ENCODE data around the gene YIPF2.

The YIPF2 gene

DNA sequence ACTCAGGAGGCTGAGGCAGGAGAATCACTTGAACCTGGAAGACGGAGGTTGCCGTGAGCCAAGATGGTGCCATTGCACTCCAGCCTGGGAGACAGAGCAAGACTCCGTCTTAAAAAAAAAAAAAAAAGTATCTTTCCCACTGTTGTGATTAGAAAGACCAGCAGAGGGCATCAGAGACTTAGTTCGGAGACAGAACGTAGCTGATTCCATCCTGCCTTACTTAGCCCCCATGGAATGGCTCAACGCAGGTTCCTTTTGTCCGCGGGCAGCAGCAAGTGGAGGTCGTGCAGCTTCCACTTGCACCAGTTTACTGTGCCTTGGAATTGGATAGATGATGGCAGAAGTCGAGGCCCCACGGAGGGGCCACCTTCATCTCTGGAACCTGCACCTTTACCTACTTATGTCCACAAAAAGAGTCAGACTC is 8.2 kb upstream of the YIPF2 start:
- no peak for DNase-seq

DNA sequence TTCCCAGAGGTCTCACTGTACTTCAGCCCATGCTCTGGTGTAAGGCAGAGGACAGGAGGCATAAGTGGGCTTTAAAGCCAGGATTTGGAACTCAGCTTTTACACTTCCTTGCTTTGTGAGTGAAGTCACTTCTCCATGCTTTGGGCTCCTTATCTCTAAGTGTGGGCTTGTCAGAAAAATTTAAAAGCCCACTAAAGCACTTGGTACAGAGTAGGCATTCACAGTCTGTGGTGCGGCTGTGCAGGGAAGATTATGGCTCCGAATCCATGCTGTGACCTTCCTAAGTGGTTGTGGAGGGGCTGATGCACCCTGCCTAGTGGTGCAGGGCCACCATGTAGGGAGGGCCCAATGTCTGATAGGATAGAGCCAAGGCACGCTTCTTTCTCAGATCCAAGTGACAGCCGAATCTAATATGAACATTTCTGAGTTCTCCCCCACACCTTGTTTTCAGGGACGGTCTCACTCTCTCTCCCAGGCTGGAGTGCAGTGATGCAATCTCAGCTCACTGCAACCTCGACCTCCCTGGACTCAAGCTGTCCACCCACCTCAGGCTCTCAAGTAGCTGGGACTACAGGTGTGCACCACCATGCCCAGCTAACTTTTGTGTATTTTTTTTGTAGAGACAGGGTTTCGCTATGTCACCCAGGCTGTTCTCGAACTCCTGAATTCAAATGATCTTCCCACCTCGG is 7.1 kb upstream of the YIPF2 start:
- no peak for DNase-seq

DNA sequence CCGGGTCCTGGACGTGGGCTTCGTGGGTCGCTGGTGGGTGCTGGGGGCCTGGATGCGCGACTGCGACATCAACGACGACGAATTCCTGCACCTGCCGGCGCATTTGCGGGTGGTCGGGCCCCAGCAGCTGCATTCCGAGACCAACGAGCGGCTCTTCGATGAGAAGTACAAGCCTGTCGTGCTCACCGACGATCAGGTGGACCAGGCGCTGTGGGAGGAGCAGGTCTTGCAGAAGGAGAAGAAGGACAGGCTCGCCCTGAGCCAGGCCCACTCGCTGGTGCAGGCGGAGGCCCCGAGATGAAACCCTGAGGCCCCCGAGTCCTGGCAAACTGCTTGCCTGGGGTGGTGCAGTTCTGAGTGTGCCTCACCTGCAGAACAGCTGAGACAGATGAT is 959 bp upstream of the YIPF2 start:
- DNase-seq = no peak

DNA sequence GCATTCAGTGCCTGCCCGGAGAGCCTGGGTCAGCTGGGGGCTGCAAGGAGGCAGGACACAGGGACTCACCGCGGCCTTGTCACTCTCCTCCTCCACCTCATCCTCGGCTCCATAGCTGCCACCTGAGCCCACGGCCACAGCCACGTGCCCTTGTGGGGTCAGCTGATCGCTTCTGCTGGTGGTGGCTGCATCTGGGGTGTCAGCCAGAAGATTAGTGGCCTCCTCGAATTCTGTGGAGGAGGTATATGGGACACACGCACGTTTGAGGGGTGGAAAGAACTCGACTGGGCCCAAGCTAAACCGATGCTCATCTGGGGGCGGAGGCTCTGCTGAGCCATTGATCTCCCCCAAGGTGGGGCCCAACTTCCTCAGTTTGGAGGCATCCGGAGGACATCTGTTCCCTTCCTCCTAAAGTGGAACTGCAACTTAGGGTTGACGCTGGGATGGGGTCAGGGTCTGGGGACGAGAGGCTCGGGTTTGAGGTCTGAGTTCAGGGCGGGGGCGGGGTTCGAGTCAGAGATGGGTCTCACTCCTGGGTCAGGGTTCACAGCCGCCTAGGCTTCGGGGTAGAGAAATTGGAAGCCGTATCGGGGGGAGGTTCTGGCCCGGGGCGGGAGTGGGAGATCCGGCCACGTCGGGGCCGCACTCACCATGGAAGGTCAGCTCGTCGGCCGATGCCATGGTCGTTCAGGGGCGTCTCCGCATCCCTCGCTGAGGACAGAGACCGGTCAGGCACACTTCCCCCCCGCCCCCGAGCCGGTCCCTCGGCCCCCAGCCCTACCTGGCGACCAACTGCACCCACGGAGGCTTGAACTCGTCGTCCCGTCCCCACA is 493 bp downstream of the YIPF2 start:
- DNase-seq = no peak

DNA sequence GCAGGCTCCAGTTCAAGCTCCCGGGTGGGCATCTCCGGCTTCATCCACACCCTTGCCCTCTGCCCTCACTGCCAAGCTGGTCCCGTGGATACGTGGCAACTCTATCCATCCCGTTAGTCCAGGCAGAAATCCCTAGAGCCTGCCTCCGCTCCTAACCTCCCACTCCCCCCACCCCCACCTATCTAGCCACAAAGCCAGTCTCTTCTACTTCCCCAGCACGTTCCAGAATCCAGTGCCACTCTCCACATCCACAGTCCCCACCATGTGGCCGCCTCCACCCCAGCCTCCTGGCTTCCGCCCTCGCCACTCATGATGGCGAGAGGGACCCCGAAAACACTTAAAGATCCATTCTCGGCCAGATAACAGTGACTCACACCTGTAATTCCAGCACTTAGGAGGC is 3.8 kb downstream of the YIPF2 start:
- no peak for DNase-seq

DNA sequence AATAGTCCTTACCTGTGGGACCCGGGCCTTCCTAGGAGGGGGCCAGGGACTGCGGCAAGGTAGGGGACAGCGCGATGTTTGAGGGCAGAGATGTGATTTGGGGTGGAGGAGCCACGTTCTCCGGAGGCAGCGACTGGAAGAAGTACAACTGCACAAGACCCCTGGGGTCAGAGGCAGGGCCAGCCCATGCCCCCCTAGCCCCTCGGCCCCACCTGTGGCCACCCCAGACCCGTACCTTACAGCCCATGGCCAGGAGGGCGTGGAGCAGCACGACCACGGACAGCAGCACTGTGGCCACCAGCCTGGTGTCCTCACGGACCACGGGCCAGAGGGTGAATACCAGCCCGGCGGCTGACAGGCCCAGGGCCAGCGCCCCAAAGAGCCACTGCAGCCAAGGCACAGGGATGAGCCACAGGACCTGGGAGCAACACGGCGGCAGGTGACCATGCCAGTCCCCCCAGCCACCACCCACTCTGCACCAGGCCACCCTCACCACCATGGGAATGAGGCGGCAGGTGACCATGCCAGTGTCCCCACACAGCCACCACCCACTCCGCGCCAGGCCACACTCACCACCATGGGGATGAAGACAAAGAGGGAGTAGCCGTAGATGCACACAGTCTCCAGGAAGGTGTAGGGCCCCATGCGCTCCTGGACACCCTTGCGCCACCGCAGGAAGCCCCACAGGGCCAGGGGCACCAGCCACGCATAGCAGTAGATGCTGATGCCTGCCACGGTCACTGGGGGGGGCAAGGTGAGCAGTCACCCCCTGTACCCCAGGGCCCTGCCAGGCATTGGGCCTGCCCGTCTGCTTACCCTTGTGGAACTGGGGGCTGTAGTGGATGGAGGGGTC is 5.0 kb downstream of the YIPF2 start:
- DNase-seq = no peak

DNA sequence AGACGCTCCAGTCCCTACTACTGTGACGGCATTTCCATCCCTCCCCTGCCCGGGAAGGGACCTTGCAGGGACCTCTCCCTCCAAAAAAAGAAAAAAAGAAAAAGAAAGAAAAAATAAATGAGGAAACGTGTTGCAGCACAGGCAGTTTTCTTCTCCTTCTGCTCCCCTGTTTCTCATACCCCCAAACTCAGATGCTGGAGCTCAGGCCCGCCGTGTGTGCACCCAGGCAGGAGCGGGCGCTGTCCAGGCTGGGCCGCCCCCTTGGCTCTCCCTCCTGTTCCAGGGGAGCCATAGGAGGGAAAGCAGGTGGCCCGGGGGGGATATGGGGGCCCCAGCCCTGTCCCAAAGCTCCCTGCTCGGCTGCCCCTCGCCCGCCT is 5.8 kb downstream of the YIPF2 start:
- DNase-seq = no peak

DNA sequence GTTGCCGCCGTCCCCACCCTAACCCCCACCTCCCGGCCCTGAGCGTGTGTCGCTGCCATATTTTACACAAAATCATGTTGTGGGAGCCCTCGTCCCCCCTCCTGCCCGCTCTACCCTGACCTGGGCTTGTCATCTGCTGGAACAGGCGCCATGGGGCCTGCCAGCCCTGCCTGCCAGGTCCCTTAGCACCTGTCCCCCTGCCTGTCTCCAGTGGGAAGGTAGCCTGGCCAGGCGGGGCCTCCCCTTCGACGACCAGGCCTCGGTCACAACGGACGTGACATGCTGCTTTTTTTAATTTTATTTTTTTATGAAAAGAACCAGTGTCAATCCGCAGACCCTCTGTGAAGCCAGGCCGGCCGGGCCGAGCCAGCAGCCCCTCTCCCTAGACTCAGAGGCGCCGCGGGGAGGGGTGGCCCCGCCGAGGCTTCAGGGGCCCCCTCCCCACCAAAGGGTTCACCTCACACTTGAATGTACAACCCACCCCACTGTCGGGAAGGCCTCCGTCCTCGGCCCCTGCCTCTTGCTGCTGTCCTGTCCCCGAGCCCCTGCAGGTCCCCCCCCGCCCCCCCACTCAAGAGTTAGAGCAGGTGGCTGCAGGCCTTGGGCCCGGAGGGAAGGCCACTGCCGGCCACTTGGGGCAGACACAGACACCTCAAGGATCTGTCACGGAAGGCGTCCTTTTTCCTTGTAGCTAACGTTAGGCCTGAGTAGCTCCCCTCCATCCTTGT is 6.4 kb downstream of the YIPF2 start:
- DNase-seq = no peak

DNA sequence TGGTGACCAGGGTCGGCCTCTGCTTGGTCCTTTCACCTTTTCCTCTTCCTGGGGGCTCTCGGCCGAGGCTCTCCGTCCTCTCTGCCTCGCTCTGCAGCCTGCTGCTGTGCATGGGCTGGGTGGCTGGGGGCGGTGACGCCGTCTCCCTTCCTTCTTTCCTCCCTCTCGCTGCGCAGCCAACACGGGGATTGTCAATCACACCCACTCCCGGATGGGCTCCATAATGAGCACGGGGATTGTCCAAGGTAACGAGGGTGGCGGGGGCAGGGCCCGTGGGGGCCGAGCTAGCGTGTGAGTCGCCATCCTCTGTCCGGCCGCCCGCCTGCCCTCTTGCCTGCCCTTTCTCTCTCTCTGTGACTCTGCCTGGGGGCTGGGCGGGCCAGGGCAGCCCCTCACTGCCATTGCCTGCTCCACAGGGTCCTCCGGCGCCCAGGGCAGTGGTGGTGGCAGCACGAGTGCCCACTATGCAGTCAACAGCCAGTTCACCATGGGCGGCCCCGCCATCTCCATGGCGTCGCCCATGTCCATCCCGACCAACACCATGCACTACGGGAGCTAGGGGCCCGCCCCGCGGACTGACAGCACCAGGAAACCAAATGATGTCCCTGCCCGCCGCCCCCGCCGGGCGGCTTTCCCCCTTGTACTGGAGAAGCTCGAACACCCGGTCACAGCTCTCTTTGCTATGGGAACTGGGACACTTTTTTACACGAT is 7.1 kb downstream of the YIPF2 start:
- no peak for DNase-seq

DNA sequence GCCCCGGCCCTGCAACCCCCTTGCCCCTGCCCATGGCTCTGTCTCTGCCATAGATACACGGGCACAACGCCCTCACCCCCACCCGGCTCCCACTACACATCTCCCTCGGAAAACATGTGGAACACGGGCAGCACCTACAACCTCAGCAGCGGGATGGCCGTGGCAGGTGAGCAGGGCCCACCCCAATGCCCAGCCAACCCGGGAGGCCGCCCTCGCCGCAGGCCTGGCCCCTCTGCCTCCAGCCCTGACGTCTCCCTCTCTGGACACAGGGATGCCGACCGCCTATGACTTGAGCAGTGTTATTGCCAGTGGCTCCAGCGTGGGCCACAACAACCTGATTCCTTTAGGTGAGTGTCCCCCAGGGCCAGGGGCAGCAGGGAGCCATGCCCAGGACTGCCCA is 7.7 kb downstream of the YIPF2 start:
- DNase-seq = no peak

DNA sequence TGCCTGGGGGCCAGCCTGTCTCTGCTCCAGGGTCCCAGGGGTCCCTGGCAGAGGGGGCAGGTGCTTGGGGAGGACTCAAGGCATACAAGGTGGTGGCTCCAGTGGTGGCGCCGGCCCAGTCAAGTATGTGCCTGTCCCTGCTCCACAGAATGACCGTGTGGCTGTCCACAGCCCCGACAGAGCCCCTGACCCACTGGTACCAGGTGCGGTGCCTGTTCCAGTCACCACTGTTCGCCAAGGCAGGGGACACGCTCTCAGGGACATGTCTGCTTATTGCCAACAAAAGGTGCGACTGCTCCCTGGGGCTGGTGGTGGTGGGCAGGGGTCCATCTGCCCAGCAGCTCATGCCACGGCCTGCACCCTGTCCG is 8.2 kb downstream of the YIPF2 start:
- no peak for DNase-seq

DNA sequence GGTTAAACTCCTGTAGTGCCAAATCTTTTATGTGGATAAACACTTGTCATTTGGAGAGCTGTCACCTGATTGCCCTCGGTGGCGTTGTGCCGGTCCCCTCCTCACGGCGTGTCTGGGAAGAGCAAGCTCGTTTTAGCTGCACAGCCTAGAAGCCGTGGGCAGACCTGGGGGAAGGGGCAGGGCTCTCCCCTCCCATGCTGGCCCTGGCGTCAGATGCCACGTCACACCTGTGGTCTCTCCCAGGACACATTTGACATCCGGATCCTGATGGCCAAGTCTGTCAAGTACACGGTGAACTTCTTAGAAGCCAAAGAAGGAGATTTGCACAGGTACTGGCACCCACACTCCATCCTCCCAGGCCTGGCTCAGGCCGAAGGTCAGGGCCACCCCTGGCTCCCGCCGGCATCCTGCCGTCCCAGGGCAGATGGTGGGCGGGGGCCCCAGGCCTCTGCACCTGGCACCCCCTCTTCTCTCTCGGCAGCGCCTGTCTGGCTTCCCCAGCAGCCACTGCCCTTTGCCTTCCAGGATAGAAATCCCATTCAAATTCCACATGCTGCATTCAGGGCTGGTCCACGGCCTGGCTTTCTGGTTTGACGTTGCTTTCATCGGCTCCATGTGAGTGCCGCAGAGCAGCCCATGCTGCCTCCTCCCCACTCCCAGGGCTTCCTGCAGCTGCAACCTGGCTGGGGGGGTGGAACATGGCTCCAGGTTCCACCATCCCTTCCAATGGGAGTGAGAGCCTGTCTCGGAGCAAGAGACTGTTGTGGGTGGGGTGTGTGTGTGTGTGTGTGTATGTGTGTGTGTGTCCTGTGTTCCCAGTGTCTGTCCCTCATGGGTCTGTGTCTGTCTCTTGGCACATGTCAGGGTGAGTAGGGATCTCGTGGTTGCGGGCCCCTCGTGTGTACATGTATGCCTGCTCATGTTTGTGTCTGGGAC is 8.8 kb downstream of the YIPF2 start:
- DNase-seq = no peak

DNA sequence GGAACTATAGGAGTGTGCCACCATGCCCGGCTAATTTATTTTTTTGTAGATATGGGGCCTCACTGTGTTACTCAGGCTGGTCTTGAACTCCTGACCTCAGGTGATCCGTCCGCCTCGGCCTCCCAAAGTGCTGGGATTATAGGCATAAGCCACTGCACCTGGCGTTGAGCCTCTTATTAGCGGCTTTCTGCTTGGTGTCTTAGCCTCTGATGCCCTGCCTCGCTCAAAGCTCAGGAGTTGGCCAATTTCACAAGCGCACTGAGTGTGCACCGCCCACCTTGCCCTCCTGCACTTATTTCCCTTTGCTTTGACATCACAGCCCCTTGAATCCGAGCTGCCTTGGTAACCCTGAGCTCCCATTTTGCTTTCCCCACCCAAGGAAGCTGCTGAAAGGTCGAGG is 10.1 kb downstream of the YIPF2 start:
- DNase-seq = no peak

DNA sequence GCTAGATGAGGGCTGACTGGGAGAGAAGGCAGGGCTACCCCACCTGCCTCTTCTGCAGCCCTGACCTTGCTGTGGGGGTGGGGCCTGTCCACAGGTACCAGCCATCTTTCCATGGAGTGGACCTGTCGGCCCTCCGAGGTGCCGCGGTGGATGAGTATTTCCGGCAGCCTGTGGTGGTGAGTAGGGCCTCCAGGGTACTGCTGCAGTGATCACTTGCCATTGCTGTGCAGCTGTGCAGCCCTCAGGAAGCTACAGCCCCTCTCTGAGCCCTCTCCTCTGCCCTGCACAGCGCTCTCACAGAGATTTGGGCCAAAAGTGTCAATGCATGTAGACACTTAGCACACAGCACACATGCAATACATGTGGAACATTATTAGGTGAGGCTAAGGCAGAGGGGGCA is 11.8 kb downstream of the YIPF2 start:
- no peak for DNase-seq

DNA sequence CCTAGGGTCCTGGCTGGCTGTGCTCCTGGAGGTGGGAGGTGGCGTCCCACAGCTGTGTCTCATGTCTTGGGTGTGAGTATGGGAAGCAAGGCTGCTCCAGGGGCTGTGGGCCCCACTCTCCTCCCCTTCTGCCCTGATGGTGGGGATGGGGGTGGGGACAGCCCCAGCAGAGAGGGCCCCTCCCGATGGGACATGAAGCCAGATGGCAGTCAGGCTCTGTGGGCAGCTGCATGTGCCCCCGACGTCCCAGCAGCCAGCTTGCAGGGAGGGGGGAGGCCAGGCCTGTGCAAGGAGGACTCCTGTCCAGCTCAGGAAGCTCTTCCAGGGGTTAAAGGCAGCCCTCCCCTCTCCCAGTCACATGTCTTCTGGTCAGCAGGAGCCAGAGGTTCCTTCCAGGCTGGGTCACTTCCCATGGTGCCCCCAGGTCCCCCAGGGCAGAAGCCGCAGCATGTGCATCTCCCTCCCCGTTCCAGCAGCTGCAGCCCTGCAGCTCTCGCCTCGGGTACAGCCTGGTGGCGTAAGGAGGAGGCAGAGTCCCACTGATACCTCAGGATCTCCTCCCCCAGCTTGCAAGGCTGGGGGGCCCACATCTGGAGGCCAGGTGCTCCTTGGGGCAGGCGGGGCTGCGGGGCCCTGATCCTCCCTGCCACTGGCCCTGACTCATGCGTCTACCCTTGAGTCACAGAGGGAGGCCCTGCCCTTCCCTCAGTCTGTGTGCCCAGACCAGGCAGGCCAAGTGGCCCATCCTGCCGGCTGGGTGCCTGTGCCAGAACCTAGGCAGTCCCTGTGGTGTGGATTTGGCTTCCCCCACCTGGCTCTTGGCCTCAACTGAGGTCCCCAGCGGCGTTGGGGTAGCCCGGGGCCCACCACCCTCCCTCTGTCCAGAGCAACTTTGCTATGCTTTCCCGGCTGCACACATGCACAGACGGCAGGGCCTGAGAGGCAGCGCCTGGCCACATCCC is 13.0 kb downstream of the YIPF2 start:
- no peak for DNase-seq

DNA sequence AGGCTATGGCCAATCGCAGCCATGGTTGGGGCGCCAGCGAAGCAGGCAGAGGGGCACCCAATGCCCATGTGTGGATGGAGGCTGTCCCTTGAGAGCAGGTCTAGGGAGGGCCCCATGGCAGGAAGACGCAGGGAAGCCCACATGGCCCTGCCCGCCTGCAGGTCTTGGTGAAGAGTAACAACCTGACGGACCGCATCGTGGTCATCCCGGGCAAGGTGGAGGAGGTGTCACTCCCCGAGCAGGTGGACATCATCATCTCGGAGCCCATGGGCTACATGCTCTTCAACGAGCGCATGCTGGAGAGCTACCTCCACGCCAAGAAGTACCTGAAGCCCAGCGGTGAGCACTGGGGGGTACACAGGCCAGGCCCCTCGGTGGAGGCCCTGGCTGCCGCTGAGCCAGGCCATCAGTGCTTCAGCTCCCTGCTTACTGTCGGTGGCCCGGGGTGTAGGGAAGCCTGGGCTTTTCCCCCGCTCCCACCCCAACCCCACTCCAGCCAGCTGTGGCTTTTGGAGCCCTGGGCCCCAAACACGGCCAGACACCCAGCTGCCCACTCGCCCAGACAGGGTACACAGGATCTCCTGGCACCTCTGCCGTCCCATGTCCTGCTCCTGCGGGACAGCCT is 14.6 kb downstream of the YIPF2 start:
- DNase-seq = no peak

DNA sequence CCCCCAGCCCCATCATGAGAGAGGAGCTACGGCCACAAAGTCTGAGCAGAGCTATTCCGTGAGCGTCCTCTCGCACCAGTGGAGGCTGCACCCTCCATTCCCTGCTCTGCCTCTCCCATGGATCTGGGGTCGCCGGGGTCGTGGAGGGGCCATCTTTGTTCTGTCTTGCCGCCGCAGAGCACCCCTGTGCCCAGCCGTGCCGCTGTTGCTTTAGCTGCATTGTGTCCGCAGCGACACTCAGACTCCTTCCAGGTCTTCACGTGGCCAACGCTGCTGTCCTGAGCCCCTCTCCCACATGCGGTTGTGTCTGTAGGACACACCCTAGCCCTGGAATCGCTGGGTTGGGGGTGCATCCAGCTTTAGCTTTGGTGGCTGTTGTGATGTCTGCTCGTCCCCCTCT is 15.8 kb downstream of the YIPF2 start:
- no peak for DNase-seq

DNA sequence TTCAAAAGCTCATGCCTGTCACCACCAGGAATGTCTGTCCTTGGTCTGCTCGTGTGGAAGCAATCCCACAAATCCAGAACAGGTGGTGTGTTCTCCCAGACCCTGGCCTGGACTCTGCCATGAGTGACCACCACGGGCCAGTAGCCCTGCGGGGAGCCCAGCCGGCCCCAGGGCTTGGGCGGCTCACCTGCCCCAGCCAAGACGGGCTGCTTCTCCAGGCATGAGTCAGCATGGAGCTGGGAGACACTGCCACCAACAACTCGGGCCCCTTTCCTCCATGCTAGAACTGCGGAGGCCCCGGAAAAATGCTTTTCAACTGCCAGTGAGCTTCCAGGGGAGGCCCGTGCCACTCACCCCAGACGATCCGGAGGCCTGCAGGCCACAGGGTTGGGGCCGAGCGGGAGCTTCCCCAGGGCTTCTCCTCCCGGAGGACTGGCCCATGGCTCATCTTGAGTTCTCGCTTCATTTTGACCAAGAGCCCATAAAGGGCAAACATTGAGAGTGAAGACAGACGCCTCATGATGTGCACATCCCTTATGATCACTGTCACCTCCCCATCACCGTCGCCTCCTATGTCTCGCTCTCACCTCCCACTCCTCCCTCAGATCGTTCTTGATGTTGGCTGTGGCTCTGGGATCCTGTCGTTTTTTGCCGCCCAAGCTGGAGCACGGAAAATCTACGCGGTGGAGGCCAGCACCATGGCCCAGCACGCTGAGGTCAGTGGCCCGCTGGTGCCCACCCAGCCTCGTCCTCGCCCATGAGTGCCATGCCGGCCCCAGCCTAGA is 16.7 kb downstream of the YIPF2 start:
- DNase-seq = no peak

All from NK-92 treated with Interleukin-12 subunit alpha and Interleukin-12 subunit beta, amount 100 ng/mL, for 24 hours (cell line).